ENCODE data around the gene RBM39. TPM values are rescaled to one million over a fixed set of nuclear protein-coding genes. Genes with fewer than 3 reads are reported as not detected.
A peak's percentile ranks its signal among the peaks of the same experiment; 100 is the strongest.
"Not testable (repeated sequence)": the region's sequence is repeated elsewhere in the genome, so short reads cannot be mapped to it uniquely, and the experiment has no call there.

The RBM39 gene
- polyA plus RNA-seq (ENCODE audit: insufficient read depth in 1 of 5, insufficient read length in 5 of 5, low replicate concordance in 1 of 5): 100 to 1,000 TPM; 502 to 797 (median 733) TPM
- long read RNA-seq, donor 1, full-length matches to known transcripts: 124 of 313 reads
- long read RNA-seq, donor 1, partial matches to known transcripts: 178 of 313 reads
- long read RNA-seq, donor 1, other reads (novel, unspliced or antisense): 11 of 313 reads
- long read RNA-seq, donor 2, transcript RBM39-201 (17 exons, 2,488 nt): minor isoform, 10 of 97 reads
- long read RNA-seq, donor 2, transcript RBM39-225 (6 exons, 825 nt): minor isoform, 8 of 97 reads
- long read RNA-seq, donor 2, transcript RBM39-240 (6 exons, 759 nt): major isoform, 12 of 97 reads
- long read RNA-seq, donor 2, transcript RBM39-203 (17 exons, 2,831 nt): minor isoform, 7 of 97 reads
- long read RNA-seq, donor 2, partial matches to known transcripts: 40 of 97 reads
- long read RNA-seq, donor 2, other reads (novel, unspliced or antisense): 0 of 97 reads
- long read RNA-seq, donor 3, full-length matches to known transcripts: 108 of 163 reads
- long read RNA-seq, donor 3, partial matches to known transcripts: 55 of 163 reads
- long read RNA-seq, donor 3, other reads (novel, unspliced or antisense): 0 of 163 reads
- long read RNA-seq, donor 4, full-length matches to known transcripts: 70 of 146 reads
- long read RNA-seq, donor 4, partial matches to known transcripts: 76 of 146 reads
- long read RNA-seq, donor 4, other reads (novel, unspliced or antisense): 0 of 146 reads
- long read RNA-seq, donor 5, full-length matches to known transcripts: 120 of 356 reads
- long read RNA-seq, donor 5, partial matches to known transcripts: 226 of 356 reads
- long read RNA-seq, donor 5, other reads (novel, unspliced or antisense): 10 of 356 reads
- long read RNA-seq, donor 6, full-length matches to known transcripts: 115 of 250 reads
- long read RNA-seq, donor 6, partial matches to known transcripts: 129 of 250 reads
- long read RNA-seq, donor 6, other reads (novel, unspliced or antisense): 6 of 250 reads
- long read RNA-seq, donor 7, full-length matches to known transcripts: 105 of 175 reads
- long read RNA-seq, donor 7, partial matches to known transcripts: 49 of 175 reads
- long read RNA-seq, donor 7, other reads (novel, unspliced or antisense): 21 of 175 reads
- long read RNA-seq, donor 8, full-length matches to known transcripts: 52 of 84 reads
- long read RNA-seq, donor 8, partial matches to known transcripts: 32 of 84 reads
- long read RNA-seq, donor 8, other reads (novel, unspliced or antisense): 0 of 84 reads

DNA sequence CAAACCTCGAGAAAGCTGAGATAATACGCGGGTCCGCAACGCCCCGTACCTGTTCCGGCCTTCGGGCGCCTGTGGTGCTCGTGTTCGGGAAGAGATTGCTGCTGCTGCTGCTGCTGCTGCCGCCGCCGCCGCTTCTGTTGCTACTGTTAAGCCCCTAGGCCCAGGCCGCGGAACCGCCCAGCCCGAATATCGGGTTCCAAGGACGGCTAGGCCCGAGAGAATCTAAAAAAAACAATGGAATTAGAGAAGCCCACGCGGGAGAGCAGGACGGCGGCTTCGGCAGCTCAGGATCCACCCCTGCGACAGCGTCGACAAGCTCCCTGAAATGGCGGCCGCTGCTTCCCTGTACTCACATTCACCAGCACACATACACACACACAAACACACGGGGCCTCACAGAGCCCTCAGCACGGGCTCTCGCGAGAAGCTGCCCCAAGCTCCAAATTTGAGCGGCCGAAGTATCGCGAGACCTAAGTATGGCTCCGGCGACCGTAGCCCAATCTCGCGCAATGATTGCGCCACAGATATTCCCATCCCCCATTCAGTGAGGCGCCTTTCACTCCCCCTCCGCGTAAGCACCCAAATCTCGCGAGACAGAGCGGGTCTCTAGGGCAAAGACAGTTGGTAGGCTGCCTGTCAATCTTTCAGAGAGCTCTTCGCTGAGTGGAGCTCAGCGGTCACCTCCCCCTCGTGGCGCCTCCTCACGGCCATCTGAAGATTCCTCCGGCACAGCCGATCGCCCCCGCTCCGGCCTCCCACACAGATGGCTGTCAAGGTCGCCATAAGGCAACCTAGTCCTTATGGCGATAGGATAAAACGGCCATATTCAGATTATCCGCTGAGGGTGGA is at the start of gene RBM39:
RBM39 (minus strand) TSS at position 369 of the 849 bp plus-strand sequence. CDS start 1,386 bp downstream, outside the sequence.
- peak; percentile 100 for DNase-seq

DNA sequence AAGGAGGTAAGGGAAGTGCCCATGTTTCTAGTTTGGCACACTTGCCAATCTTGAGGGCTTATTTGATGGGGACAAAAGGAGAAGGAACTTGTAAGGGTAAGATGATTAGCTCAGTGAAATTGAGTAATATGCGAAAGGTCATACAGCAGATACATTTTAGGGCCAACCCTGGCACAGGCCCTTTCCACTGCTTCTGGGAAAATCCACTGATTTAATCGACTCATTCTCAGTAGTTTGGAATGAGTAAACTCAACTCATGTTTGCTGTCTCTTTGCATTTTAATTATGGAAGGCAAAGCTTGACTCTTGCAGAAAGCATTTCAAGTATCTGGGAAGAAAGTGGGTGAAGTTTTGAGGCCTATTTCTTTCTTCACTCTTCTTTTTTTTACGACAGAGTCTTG is 49.8 kb upstream of the RBM39 start:
- no peak for DNase-seq

DNA sequence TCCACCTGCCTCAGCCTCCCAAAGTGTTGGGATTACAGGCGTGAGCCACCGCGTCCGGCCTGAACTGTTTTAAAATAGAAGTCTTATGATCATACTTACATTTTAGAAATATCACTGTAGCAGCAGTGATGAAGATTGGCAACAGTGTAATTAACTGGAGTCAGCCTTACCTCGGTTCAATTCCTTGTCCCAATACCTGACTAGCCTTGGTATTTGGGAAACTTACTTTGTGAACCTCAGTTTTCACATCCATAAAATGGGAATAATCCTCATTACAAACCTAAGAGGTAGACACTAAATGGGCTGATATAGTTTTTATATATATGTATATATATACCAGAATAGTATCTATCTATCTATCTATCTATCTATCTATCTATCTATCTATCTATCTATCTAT is 49.0 kb upstream of the RBM39 start:
- DNase-seq: no peak

DNA sequence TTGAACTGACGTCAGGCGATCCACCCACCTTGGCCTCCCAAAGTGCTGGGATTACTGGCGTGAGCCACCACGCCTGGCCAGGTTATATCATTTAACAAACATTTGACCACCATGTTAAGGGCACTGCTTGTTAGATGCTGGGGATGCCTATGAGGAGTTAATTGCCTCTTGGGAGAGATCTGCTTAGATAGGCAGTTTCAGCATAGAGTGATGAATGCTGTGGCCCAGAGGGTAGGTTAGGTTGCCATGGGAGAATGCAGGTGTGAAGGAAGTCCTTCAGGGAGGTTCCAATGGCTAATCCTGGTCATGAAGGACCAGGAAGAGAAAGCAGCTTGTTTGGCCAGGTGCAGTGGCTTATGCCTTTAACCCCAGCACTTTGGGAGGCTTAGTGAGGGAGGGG is 46.7 kb upstream of the RBM39 start:
- no peak for DNase-seq

DNA sequence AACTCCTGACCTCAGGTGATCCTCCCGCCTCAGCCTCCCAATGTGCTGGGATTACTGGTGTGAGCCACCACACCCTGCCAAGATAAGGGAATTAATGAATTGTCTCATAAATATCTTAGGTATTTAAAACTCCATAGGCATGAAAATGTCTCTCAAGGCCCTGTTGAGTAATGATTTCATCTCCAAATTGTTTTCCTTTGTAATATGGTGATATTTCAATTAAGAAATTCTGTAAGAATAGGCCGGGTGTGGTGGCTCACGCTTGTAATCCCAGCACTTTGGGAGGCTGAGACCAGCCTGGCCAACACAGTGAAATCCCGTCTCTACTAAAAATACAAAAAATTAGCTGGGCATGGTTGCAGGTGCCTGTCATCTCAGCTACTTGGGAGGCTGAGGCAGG is 43.5 kb upstream of the RBM39 start:
- DNase-seq: not testable (repeated sequence)

DNA sequence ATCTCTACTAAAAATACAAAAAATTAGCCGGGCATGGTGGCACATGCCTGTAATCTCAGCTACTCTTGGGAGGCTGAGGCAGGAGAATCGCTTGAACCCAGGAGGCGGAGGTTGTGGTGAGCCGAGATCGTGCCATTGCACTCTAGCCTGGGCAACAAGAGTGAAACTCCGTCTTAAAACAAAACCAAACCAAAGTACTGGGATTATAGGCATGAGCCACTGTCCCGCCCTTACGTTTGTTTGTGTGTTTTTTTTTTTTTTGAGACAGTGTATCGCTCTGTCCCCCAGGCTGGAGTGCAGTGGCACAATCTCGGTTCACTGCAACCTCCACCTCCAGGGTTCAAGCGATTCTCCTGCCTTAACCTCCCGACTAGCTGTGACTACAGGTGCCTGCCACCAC is 41.8 kb upstream of the RBM39 start:
- not testable (repeated sequence) for DNase-seq

DNA sequence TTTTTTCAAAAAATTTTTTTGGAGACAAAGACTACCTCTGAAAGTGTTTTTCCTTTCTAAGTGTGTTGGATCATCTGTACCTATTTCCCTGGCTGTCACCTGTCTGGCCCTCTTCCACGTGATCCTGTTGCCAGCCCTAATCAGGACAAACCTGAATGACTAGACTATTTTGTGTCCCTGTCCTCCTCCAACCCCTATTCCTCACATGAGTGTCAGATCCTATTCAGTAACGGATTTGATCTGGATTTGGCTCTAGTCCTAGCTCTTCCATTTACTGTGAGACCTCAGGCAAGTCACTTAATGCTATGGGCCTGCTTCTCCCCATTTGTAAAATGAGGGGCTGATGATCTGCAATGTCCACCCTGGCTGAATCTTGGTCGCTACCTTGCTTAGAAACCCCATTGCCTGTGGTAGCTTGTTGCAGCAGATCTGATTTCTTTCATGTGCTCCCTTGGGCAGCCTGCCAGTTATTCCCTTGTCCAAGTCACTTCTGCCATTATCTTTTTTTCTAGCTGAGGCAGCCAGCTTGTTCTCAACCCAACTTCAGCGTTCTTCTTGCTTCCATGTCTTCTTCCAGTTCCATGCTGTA is 34.5 kb upstream of the RBM39 start:
- DNase-seq: peak in 1 of 2 donors; percentile 42

DNA sequence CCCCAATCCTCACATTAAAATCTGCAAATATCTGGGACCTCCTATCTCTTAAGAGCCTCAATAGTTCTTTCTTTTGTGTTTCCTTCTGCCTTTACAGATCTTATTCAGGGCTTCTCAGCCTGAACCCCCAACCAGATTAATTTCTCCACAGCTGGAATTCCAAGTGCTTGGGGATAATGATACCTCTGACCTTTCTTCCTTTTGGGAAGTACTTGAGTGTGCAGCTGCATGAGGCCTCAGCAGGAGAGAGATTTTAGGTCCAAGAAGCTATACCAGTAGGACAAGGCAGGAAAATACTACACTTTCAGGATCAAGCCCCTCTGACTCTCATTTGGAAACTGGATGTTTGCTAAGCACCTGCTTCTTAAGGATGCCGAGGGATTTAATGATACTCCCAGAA is 32.3 kb upstream of the RBM39 start:
- no peak for DNase-seq

DNA sequence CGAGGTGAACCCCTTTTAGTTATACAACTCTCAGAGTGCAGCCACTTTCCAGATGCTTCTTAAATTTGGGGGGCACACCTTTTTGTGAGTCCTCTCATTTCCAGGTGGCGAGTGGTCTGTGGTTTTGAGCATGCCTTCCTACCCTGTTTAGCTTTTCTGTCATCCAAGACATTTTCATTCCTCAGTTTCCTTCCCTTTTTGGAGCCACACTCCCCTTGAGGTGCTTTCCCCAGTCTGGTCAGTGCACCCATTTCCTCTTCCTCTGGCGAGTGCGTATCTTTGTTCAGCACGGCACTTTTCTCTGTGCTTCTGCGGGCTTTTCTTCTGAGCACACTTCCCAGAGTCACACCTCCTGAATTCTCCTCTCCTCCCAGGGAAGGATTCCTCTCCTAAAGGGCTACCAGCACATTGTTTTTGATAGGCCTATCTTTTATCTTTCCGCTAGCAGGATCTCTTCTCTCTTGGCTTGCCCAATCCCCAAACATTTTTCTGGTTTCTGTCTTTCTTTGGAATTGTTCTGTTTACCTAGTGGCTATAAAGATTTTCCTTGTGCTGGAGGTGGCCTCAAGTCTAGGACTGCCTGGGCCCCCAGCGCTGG is 31.2 kb upstream of the RBM39 start:
- no peak for DNase-seq

DNA sequence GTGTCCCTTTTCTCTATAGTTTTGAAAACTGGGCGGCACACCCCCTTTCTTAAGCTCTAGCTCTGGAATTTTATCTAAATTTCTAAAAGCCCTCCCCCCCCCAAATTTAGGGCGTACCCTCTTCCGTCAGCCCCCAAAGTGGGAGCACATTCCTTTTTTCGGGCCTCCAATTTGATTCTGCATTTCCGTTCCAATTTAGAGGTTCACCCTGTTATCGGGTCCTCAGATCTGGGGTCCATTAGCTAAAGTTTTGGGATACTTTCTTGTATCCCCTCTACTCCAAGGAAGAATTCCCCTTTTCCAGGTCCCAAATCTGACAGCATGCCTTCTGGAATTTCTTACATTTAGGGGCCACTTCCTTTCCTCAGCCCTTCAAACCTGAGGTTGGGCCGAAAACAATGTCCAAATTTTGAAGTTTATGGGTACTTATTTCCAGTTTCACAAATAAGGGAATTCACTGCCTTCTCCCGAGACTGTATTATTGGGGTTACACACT is 30.6 kb upstream of the RBM39 start:
- no peak for DNase-seq

DNA sequence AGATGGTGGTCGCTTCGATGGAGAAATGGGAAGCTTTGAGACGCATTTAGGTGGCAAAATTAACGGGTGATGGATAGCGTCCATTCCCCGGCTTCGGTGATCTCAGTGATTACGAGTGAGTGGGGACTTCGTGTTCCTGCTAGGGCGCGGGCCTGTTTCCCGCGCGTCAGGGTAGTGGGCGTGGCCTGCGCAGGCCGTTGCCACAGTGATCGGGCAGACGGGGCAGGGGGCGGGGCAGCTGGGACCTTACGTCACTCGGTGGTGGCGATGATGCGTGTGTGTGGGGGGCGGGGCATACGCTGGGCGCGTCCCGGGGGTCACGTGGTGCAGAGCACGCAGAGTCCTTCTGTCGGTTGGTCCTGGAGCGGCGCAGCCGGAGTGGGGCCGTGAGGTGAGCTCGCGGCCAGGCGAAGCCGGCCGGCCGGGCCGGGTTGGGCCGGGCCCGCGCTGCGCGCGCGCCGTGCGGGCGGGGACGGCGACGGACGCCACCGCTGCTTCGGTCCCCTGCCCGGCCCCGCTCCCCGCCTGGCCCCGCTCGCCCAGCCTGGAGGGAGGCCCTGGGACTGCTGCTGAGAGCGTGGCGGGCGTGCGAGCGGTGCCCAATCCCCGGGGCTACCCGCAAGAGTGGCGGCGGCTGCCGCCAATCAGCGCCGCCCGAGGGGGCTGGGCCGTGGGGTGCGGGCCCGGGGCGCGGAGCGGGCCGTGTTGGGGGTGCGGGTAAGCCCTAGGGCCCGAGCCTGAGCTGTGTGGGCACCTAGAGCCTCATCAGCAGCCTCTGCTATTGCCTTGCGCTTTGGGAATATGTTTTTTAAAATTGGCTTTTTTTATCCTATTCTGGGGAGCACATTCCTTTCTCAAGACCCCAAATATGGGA is 29.9 kb upstream of the RBM39 start, which contains the start of gene PHF20:
PHF20 (plus strand) TSS at position 327 of the 874 bp plus-strand sequence. CDS start 29,508 bp downstream, outside the sequence.
- peak; percentile 96 for DNase-seq

DNA sequence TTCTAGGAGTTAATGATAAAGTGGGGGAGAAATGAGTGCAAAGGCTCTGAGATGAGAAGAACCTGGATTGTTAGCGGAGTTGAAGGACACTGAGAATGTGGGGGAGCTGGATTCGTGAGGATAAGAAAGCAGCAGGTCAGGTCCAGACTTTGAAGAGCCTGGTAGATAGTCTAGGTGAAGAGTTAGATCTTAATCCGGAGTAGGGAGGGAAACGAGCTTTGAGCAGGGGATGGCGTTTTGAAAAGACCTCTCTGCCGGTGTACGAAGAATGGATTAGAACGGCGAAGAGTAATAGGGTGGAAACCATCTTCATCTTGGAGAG is 29.3 kb upstream of the RBM39 start:
- DNase-seq: no peak

DNA sequence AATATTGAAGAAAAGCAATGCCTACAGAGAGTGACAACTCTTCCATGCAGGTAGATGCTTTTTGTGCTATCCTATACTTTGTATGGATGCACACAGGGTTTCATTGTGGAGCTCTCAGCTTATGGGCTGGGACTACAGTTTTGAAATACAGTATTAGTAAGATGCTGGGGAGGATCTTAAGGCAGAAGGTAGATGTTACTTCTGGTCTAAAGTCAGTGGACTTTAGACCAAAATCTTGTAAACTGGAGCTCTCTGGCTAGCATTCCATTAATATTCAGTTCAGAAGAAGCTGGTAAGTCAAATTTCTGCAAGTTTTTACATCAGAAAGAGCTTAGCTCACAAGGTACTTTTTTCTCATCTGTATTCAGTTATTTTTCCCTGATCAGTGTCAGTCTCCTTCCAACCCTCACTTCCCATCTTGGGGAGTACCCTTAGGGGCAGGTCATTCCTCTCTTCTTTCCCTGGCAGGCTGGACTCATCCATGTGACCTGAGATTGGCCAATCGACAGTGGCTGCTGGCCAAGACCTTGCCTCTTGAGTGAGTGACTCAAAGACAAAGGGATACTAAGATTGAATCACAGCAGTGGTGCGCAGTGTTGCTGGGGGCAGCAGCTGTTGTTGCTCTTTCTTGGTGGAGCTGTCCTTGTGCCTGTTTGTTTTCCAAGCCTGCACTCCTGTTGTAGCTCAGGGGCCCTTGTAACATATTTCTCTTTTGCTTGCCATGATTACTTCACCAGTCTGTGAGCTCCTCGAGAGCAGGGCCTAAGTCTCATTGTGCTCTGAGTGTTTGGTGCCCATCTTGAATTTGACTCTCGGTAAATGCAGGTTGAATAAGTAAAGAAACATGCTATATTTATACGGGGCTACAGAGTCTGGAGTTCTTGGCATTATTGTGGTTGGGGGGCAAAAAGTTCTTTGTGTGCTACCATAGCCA is 26.9 kb upstream of the RBM39 start:
- peak; percentile 85 to 88 for DNase-seq

DNA sequence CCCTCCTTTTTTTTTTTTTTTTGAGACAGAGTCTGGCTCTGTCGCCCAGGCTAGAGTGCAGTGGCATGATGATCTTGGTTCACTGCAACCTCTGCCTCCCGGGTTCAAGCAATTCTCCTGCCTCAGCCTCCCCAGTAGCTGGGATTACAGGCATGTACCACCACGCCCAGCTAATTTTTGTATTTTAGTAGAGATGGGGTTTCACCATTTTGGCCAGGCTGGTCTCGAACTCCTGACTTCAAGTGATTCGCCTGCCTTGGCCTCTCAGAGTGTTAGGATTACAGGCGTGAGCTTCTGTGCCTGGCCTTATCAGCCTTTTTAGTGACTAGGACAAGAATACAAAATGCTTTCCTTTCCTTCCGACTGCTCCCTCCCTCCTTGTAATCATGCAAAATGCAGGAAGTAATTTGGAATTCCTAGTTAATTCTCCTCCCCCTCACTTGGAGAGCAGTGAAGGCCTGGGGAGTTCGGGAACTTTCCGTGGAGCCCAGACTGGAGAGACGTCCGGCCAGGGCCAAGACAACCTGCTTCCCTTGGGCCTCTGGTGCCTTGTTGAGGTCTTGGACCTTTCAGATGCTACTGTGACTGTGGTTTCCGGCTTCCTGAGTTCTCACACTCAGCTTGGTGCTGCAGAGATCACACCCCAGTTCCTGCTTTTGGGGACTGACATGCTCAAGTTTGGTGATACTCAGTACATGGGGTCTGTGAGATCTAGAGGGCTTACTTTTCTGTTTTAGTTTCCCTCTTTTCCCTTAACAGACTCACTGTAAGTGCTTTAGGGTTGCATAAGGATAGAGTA is 25.8 kb upstream of the RBM39 start:
- DNase-seq: no peak

DNA sequence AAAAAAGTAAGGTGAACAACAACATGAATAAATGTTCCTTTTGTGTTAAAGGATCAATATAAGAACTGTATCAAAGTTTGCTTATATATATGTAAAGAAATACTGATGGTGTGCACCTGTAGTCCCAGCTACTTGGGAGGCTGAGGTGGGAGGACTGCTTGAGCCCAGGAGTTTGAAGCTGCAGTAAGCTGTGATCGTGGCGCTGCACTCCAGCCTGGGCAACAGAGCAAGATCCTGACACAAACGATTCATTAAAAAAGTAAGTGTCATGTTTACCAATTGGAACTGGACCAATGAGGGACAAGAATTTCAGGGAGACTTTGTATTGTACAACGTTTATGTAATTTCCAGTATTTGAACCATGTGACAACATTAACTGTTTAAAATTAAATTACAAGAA is 24.8 kb upstream of the RBM39 start:
- DNase-seq: no peak

DNA sequence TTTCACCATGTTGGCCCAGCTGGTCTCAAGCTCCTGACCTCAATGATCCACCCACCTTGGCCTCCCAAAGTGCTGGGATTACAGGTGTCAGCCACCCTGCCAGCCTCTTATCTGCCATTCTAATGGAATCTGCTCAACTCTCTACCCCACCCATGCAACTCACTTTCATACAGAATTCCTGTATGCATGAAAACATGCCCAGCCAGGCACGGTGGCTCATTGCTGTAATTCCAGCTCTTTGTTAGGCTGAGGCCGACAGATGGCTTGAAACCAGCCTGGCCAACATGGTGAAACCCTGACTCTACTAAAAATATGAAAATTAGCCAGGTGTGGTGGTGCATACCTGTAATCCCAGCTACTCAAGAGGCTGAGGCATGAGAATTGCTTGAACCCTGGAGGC is 22.9 kb upstream of the RBM39 start:
- DNase-seq: not testable (repeated sequence)

DNA sequence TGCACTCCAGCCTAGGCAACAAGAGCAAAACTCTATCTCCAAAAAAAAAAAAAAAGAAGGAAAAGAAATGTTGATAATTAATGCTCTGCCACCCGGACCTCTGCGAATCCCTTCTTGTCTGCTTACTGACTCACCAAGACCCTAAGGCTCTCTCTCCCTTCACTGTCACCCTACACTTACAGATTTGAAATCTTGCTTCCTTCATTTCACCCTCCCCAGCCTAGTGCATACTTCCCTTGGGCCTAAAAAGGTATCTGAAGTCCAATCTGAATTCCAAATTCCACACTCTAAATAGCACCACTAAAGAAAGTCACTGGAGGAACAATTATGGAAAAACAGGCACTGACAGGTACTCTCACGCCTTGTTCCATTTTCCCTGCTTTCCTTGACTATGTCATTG is 20.4 kb upstream of the RBM39 start:
- DNase-seq: no peak
